ENCODE measurements around the gene CCR9.

CCR9 gene

DNA sequence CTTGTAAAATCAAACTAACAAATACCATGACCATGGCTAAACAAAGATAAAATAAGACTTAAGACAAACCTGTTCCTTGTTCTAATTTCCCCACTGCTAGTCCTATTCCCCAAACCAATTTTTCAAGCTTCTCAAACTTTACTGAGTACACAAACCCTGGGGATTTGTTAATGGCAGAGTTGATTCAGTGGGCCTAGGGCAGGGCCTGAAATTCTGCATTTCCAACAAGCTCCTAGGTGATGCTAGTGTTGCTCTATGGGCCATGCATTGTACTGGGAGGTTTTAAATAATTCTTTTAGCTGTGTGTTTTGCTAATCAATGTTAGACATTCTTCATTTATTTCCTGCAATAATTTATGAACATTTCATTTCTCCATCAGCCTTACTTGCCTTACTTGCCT is 13.3 kb upstream of the CCR9 start:
- DNase-seq, result no peak

DNA sequence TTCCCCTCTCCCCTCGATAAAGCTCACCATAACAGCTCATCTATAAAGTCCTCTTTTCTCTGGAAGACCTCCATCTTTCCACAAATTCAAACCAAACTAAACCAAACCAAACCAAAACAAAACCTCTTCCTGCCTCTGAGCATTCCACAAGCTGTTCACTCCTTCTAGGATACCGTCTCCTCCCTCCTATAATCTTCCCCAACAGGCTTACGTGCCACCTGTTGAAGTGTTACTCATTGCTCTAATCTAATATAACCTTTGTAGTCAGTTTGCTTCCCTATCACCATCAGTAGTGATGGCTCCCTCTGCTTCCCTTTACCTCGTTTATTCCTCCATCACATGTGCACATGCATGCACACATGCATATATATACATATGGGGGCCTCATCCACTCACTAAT is 12.7 kb upstream of the CCR9 start:
- no peak for DNase-seq

DNA sequence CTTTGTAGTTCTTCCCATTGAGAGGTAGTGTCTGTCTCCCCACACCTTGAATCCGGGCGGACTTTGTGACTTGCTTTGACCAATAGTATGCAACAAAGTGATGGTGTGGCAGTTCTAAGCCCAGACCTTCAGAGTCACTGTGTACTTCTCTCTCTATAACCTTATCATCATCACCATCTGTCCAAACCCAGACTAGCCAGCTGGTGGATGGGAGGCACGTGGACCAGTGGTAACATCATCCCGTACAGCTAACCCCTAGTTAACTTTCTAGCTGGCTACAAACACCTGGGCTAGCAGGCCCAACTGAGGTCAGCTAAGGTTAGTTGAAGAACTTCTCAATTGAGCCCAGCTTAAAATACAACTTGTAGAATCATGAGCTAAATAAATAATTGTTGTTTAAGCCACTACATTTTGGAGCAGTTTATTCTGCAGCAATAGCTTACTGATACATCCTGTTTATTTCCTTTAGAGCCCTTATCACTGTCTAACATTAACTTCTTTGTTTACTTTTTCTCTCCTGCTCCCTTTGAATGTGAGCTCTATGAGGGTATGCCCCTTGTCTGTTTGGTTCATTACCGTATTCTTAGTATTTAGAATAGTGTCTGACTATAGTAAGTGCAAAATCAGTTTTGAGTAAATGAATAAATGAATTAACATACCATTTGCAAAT is 11.5 kb upstream of the CCR9 start:
- no peak for DNase-seq

DNA sequence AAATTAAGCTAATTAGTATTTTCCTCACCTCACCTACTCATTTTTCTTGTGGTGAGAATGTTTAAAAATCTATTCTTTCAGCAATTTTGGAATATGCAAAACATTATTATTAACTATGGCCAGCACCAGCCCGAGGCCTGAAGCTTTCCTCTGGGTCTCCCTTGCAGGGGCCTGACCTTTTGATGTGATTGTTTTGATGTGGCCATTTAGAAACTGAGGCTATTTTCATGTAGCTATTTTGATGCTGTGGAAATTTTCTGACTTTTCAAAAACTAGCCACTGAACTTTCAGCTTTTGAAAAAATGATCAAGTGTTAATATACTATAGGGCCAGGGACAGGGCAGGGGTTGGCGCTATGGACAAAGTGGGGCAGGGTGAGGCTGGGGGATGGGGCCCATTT is 8.2 kb upstream of the CCR9 start:
- no peak for DNase-seq

DNA sequence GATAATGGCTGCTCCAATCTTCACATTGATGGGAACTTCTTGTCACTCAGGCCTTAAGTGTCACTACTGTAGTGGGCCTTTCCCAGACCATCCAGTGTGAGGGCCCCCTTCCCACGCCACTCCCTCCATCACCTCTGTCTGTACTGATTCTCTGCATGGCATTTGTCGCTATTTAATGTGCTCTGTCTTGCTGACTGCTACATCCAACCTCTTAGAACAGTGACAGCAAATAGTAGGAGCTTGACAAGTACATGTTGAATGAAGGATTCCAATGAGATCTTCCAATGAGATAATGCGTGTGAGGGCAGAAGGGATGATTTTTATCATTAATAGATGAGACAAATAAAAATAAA is 5.6 kb upstream of the CCR9 start:
- no peak for DNase-seq

DNA sequence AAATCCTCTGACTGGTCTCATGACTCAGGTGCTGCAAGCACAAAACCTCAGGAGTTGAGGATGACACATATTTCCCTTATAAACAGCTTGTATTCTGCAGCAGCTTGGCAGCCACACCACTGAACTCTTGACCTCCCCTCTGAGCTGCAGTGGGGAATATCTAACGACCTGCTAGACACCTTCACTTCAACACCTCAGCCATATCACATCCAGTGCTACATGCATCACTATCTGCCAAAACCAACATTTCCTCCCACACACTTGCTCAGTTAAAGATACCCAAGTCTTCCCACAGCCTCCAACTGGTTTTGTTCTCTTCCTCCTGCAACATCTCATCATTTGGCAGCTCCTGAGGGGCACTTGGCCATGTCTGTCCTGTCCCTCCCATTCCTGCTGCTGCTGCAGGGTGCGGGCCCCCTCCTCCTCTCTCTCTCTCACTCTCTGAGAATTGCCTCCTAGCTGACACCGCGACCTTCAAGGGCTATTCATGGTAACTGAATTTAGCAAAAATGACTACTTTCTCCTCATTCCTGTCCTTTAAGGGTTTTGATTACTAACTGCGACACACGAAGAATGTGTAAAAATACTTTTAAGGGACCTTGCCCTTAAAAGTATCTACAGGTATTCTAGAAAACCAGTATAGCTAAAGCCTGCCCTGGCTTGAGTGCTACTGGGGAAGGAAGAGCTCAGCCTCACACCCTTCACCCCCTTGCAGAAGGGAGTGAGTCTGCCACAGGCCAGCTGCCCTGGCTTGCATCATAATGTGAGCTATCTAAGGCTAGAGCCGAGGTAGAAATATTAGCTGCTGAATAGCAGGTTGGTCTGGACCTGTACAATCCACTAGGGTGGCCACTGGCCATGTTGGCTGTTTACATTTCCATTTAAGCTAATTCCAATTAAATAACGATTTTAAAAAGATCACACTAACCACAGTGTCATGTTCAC is 5.0 kb upstream of the CCR9 start:
- peak in 1 of 4 experiments; percentile 6 for DNase-seq

DNA sequence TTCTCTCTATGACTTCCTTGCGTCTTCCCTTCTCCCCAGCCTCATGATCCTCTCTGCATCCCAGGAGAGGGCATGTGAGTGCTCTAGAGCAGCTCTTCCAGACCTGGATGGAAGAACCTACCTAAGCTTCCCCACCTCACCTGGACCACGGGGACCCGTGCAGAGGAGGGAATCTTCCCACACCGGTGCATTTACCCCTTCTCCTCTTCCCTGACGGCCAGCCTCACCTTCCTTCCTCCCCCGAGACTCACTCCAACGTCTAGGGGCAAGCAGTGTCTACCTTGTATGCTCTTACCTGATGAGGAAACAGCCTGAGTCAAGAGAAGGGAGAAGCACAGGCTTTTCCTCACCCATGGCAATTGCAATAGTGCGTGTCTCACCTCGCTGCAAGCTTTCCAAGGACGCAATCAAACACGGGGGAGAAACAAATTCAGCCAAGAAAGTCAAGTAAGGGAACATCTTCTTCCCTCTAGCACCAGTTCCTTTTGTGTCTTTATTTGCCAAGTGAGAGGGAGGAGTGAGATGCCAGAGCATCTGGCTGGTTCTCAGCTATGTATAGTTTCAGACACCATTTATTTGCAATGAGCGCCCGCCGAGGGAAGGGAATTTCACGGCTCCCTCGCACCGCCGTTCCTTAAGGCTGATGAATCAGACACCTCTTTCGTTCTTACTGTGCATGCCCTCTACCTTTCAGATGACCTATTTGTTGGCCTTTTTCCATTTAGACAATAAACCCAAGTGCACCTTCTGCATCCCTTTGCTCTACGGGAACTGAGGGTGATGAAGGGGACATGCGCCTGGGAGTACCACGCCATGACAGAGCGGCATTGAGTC is 1.8 kb upstream of the CCR9 start:
- DNase-seq, result no peak

DNA sequence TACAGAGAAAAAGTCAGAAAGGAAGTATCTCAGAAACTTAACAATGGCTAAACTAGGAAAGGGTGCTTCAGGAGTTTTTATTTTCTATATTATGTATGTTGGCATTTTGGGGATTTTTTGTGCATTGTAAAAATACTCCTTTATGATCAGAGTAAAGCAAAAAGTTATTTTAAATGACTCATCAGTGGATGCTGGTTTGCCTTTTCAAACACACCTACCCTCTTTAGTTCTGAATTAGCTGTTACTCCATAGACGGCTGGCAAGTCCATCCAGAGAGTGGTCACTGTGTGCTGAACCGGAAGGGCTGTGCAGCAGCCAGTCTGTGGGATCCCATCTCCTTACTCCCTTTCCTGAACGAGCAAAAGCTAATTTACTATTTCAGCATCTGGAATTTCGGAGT is 942 bp downstream of the CCR9 start:
- DNase-seq, result no peak

DNA sequence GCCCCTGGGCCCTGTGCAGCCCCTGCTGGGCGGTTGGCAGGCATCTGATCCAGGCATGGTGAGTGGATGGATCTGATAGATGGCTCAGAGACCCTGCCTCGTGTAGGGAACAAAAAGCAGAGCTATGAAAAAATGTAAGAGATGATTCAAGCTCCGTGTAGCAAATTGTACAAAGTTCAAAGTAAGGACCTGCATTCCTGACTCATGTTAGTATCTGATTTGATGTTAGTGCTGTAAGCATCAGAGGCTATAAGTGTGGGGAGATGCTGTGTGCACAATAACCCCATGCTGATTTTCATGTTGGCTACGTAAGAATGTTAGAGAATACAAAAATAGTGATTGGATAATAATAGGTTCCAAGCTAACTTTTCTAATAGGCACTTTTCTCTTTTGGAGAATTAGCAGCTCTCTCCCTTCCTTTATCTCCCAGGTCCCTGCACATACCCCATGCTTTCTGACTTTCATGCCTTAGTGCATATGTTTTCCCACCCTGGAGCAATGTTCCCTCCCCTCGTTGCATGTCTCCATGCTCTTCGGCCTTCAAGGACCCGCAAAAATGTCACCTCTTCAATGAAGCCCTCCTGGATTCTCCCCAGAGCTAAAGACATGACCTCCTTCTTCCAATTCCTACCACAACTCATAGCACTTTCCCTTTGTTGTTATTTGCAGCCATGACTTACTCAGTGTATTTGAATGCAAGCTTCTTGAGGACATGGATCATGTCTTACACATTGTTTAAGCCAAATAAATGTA is 1.6 kb downstream of the CCR9 start:
- DNase-seq, result no peak

DNA sequence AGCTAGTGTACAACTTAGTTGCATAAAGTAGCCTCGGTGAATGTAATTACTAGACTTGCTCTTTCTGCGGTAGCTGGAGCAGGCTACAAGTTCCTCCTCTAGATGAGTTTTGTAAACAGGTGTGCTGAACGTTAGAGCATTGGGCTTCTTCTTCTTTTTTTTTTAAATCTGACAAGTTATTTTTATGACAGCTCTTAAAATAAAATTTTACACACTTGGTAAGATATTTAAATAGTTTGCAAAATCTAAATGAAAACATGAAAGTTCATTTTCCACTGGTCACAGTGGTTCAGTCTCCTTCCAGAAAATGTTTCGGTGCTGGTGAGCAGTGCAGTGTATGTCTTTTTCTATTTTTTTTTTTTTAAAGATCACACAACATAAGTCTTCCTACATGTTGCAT is 3.0 kb downstream of the CCR9 start:
- no peak for DNase-seq

DNA sequence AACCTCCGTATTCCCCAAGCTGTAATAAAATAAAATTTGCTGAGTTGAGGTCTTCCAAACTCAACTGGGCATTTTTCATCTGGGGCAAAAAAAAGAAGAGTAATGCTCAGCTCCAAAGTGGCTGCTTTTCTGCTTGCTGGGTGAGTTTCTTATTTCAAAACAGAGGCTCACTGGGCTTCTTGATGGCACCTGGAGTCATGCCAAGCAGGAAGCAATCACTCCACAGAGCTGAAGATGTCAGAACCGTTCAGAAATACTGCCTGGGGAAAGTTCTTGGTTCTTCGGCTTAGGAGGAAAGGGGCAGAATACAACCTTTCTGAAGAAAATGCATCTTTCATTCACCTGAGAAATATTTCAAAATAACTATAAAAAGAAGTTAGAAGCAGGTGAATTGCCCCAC is 4.1 kb downstream of the CCR9 start:
- DNase-seq, result peak in 1 of 4 experiments; percentile 14

DNA sequence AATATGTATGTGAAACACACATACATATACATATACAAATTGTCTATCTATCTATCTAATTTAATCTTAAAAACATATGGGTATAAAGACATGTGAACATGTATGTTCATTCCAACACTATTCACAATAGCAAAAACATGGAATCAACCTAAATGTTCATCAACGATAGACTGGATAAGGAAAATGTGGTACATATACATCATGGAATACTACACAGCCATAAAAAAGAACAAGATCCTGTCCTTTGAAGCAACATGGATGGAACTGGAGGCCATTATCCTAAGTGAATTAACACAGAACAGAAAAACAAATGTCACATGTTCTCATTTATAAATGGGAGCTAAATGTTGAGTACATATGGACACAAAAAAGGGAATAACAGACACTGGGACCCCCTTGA is 5.8 kb downstream of the CCR9 start:
- DNase-seq, result no peak

DNA sequence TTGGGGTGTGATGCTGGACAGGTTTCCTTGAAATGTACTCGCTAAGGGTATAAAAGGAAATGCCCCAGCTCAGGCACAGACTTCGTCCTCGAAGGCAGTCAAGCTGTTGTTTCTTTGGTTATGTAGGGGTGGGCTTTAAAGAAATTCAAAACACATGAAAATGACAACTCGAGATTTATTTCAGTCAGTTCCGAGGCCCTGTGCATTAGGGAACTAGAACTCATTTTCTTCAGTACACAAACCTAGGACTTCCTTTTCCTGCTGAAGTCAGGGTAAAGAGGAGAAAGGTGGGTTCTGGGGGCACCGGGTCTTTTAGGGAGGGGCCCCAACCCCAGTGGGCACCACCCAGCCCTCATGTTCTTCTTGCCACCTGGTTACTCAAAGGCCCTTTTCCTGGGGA is 7.7 kb downstream of the CCR9 start:
- DNase-seq, result no peak

DNA sequence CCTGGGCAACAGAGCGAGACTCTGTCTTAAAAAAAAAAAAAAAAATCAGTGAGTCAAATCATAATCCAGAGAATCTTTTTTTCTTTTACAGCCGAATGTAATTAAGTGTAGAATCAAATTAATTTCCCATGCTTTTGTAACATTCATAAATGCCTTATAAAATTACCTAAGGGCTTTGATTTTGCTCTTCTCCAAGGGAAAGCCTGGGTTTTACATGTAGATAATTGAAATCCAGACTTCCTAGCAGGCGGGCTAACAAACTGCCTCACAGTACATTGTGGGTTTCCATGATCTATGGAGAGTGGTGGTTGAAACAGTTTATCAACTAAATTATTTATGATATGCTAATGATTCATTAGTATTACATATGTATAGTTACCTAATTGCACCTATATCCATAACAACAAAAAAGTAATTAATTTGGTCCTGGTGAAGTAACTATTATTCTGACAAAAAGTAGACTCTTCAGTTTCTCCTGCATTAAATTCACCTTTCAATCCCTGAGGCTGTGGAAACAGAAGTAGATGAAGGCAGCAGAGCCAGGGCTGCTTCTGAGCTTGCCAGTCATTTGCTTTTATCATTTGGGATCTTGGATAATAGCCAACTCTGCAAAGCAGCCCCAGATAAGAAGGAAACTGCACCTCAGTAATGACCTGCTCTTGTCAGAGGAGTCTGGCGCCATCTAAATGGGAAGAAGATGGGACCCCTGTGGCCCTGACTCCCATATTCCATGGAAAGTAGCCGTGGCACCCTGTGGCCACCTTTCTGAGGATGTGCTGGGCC is 9.5 kb downstream of the CCR9 start:
- no peak for DNase-seq

DNA sequence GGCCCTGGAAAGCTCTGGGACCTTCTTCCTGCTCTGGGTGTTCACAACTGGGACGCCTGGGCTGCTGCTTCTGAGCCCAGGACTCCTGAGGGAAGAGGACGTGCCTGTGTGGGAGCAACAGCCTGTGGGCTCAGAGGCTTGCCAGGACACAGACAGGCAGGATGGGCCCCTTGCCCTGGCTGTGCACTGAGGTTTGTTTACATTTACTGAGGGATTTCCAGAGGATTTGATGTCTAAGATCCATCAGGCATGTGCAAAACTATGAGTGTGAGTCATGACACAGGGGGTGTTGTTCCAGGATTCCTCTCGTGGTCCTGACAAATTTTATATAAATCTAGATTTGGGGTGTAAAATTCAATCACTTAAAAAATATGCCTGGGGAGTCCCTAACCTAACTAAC is 10.6 kb downstream of the CCR9 start:
- DNase-seq, result no peak

DNA sequence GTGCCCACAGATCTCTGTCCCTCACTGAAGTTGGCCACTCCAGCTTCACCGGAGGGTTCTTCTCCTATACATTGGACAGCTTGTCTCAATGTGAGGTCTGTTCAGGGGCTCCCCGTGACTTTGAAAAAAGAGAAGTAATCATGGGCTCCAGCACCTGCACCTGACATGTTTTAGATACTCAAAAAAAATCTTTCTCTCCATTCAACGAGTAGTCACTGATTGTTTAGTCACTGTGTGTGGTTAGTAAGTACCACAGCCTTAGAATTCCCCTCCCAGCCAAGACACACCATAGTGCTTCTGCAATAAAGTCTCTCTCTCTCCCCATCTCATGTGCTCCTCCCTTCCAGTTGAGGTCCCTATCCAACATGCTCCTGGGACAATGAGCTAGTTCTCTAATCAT is 18.6 kb downstream of the CCR9 start:
- DNase-seq, result no peak

DNA sequence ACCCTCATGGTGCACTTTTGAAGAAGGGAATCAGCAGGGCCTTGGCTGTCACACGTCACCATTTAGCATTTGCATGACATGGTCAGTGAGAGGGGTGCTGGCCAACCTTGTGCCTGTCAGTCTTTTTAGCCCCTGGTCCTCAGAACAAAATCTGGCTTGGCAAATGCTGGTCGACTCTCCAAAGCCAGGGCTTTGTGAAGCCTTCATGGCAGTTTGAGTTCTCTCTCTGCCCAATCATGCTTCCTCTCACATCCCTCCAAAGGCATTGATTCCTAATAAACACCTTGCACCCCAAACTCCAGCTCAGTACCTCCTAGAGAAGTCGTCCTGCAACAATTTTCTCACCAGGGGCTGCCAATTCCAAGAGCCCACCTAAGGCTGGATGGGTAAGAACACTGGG is 19.4 kb downstream of the CCR9 start:
- no peak for DNase-seq

DNA sequence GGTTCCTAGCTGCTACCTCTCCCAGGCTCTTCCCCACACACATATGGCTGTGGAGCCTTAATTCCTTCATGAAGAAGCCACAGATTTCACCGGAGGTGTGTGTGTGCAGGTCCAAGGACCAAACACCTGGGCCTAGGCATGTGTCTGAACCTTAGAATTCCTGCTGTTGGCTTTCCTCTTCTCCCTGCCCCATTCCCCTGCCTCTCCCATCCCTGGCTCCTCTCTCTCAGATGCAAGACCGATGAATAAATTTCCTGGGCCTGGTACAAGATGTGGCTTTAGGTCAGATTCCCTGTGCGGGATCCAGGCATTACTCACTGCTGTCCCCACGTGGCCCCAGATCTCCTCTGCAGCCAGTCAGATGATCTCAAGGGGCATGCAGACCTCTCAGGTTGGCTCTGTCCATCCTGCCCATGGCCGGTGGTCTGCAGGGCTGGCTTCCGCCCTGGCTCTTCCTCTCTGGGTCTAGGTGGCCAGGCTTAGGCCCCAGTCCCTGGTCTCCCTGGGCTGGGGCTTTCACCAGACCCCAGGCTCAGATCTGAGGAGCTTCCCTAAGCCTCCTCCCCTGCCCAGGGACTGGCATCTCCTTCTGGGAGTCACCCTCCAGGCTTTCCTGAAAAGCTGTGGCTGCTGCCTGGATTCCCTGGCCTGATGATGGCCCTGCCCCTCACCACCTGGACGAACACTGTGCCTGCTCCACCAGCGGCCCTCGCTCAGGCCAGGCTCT is 20.5 kb downstream of the CCR9 start:
- DNase-seq, result no peak

DNA sequence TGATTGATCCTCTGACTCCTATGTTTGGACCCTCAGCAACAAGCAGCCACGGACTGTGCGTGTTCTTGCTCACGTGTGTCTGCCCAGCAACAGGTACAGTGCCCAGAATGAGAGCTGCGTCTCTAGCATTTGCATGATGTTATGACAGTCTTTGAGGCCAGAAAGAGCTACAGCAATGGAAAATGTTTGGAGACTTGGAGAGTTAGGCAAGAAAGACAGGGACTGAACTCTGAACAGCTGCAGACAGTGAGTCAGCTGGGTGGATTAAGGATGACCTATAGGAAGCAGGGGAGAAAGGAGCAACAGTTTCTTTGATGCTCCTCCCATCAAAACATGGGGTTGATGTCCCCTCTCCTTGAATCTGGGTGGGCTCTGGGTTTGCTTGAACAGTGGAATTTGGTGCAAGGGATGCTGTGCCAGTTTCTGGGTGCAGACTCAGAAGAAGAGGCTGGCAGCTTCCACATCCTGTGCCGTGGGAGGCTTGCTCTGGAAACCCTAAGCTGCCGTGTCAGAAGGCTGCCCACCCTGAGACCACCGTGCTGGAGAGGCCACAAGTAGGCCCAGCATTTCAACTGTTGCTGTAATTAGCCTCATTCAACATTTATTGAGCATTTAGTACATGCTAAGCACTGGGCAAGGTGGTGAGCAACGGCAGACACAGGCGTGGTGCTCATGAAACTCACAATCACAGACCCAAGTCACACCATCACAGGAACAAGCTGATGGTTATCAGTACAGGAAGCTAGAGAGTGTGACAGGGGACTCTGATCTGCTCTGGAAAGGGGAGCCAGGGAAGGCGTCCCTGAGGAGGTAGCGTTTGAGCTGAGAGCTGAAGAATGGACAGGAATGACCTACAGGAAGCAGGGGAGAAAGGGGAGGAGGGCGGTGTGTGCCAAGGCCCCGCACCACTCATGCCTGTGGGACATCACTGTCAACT is 21.7 kb downstream of the CCR9 start:
- DNase-seq, result no peak

DNA sequence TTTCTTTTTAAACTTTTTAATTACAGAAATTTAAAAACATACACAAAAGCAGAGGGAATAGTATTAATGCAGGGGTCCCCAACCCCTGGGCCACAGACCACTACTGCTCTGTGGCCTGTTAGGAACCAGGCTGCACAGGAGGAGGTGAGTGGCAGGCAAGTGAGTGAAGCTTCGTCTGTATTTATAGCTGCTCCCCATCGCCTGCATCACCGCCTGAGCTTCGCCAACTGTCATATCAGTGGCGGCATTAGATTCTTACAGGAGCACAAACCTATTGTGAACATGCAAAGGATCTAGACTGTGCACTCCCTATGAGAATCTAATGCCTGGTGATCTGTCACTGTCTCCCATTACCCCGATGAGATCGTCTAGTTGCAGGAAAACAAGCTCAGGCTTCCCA is 22.4 kb downstream of the CCR9 start:
- no peak for DNase-seq

Measured in activated naive CD4-positive, alpha-beta T cell (primary cell).